Measurements from ENCODE around the gene GLP1R.

DNA sequence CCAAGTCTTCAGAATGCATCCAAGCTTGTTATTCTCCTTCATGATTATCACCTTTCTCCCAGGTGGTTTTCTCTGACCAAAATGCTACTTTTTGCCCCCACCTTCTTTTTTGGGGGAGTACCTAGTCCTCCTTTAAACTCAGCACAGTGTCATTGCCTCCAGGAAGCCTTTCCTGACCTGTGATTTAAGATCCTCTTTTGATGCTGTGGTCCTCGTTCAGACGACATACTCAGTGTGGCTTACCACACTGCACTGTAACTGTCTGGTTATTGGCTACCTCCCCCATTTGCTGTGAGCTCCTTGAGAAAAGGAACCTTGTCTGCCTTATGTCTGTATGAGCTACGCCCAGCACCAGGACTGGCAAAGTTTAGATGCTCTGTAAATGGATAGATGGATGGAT, 51.8 kb downstream of the GLP1R start:
- TF ChIP-seq, protein P1, sequence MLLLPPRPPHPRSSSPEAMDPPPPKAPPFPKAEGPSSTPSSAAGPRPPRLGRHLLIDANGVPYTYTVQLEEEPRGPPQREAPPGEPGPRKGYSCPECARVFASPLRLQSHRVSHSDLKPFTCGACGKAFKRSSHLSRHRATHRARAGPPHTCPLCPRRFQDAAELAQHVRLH (tag by site-specific recombination; IDR thresholded peaks at IDR 0.05): no peak
- TF ChIP-seq ZNF768 (tag by site-specific recombination; IDR thresholded peaks at IDR 0.05) (no peak), ZBTB7A (tag by site-specific recombination; IDR thresholded peaks at IDR 0.05; ENCODE audit: low read depth) (no peak), ZNF138 (tag by site-specific recombination; IDR thresholded peaks at IDR 0.05; ENCODE audit: borderline replicate concordance) (no peak), ZNF785 (tag by site-specific recombination; IDR thresholded peaks at IDR 0.05) (no peak), ZBTB21 (tag by site-specific recombination; IDR thresholded peaks at IDR 0.05) (no peak), OVOL3 (tag by site-specific recombination; IDR thresholded peaks at IDR 0.05) (no peak), ZBTB8A (tag by site-specific recombination; IDR thresholded peaks at IDR 0.05) (no peak)
- TF ChIP-seq, protein P2, sequence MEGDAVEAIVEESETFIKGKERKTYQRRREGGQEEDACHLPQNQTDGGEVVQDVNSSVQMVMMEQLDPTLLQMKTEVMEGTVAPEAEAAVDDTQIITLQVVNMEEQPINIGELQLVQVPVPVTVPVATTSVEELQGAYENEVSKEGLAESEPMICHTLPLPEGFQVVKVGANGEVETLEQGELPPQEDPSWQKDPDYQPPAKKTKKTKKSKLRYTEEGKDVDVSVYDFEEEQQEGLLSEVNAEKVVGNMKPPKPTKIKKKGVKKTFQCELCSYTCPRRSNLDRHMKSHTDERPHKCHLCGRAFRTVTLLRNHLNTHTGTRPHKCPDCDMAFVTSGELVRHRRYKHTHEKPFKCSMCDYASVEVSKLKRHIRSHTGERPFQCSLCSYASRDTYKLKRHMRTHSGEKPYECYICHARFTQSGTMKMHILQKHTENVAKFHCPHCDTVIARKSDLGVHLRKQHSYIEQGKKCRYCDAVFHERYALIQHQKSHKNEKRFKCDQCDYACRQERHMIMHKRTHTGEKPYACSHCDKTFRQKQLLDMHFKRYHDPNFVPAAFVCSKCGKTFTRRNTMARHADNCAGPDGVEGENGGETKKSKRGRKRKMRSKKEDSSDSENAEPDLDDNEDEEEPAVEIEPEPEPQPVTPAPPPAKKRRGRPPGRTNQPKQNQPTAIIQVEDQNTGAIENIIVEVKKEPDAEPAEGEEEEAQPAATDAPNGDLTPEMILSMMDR (tag by site-specific recombination; IDR thresholded peaks at IDR 0.05): no peak
- TF ChIP-seq, protein P3, sequence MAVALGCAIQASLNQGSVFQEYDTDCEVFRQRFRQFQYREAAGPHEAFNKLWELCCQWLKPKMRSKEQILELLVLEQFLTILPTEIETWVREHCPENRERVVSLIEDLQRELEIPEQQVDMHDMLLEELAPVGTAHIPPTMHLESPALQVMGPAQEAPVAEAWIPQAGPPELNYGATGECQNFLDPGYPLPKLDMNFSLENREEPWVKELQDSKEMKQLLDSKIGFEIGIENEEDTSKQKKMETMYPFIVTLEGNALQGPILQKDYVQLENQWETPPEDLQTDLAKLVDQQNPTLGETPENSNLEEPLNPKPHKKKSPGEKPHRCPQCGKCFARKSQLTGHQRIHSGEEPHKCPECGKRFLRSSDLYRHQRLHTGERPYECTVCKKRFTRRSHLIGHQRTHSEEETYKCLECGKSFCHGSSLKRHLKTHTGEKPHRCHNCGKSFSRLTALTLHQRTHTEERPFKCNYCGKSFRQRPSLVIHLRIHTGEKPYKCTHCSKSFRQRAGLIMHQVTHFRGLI (tag by site-specific recombination; IDR thresholded peaks at IDR 0.05): no peak

Measured in HEK293 (cell line).